ENCODE results near the gene ICAM2.
"Not testable (repeated sequence)": the region's sequence is repeated elsewhere in the genome, so short reads cannot be mapped to it uniquely, and the experiment has no call there.

The ICAM2 gene

DNA sequence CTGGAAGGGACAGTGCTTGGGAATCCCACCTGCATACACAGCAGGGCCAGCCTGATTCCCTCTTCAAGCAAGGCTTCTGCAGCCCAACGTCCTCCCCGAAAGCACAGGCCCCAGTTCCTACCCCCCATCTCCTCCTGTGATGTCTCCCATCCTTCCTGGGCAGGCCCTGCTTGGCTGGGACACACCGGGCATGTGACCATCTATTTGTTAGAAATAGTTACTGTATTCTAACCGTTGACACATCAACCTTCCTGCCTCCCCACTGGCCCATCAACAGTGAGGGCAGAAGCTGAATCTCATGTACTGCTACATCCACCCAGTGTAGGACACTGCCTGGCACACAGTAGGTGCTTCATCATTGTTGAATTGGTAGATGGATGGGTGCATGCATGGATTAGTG, 11.6 kb downstream of the ICAM2 start:
- no peak for DNase-seq (ENCODE audit: extremely low read depth, low read depth)
- TF ChIP-seq, protein P1, sequence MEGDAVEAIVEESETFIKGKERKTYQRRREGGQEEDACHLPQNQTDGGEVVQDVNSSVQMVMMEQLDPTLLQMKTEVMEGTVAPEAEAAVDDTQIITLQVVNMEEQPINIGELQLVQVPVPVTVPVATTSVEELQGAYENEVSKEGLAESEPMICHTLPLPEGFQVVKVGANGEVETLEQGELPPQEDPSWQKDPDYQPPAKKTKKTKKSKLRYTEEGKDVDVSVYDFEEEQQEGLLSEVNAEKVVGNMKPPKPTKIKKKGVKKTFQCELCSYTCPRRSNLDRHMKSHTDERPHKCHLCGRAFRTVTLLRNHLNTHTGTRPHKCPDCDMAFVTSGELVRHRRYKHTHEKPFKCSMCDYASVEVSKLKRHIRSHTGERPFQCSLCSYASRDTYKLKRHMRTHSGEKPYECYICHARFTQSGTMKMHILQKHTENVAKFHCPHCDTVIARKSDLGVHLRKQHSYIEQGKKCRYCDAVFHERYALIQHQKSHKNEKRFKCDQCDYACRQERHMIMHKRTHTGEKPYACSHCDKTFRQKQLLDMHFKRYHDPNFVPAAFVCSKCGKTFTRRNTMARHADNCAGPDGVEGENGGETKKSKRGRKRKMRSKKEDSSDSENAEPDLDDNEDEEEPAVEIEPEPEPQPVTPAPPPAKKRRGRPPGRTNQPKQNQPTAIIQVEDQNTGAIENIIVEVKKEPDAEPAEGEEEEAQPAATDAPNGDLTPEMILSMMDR (IDR thresholded peaks at IDR 0.05; ENCODE audit: low read depth, low read length): no peak

DNA sequence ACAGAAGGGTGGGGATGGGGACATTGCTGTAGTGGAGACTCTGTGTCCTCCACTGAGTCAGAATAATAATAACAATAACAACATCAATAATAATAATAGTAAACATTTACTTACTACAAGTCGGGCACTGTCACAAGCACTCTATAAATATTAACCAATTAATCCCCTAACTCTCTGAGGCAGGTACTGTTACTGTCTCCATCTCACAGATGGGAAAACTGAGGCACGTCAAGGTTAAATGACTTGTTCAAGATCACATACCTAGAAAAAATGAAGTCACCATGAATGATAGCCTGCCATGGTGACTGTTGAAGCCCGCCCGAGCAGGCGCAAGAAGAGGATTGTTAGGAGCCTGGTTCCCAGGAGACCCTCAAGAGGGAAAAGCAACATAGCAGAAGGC, 12.1 kb downstream of the ICAM2 start:
- TF ChIP-seq, protein P1 (IDR thresholded peaks at IDR 0.05; ENCODE audit: low read depth, low read length): no peak
- DNase-seq (ENCODE audit: extremely low read depth, low read depth): no peak

DNA sequence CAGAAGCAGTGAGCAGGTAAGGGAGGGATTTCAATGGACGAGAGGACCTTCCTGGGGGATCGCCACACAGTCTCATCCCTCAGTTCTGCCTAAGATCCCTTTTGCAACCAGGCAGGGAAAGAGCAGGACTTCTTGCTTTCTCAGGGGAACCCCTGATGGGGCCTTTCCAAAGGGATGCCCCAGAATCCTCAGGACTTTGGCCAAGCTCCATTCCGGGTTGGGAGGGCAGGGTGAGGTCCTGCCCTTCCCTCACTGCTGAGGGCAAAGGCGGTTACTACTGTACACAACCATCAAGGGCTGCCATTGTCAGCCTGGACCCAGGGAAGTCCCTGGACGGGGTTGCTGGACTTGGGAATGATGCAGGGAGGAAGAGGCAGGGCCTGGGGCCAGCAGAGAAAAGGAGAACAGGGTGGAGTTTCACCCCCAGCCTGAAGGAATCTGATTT, 12.6 kb downstream of the ICAM2 start:
- TF ChIP-seq, protein P1 (IDR thresholded peaks at IDR 0.05; ENCODE audit: low read depth, low read length): no peak
- no peak for DNase-seq (ENCODE audit: extremely low read depth, low read depth)

DNA sequence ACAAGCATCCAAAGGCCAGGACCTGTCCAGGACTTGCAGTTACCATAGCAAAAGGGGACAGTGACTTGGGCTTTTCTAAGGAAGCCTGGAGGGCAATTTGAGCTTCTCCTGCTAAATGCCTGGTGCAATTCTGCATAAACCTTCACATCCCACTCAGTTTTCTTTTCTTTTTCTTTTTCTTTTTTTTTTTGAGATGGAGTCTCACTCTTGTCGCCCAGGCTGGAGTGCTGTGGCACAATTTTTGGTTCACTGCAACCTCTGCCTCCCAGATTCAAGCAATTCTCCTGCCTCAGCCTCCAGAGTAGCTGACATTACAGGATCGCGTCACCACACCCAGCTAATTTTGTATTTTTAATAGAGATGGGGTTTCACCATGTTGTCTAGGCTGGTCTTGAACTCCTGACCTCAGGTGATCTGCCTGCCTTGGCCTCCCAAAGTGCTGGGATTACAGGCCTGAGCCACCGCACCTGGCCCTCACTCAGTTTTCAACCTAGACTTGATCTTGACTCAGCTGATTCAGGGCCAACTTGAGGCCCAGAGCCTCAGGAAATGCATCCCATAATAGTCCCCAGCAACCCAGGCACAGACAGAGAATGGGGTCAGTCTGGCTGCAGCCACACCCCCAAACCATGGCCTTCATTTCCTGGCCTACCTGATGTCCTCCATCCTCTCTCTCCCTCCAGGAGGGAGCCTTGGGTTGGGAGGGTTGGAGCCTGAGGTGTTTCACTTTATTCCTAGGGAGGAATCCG, 13.2 kb downstream of the ICAM2 start:
- DNase-seq (ENCODE audit: extremely low read depth, low read depth): not testable (repeated sequence)

DNA sequence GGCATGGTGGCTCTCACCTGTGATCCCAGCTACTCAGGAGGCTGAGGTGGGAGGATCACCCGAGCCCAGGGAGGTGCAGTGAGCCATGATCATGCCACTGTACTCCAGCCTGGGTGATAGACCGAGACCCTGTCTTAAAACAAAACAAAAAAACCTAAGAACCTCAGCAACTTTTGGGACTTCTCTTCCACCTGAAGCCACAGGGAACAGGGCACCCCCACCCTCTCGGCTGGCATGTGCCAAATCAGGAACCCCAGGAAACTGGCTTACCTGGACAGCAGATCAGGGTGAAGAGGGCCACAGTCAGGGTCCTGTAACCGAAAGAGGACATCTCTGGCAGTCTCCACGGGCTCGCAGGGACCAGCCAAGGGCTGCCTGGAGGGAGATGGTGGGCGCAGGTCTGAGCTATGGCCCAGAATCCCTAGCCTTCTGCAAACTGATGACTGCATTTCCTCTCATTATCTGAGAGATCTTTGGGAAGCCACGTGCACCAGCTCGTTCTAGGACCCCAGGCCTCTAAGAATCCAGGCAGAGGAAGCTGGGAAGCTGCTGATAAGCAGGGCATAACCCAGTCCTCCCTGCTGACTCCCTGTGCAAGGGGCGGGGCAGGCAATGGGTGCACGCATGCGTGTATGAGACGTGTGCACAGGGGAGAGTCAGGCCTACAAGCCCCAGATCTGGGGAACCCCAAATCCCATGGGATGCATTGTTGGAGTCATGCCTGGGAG, 13.9 kb downstream of the ICAM2 start:
- DNase-seq (ENCODE audit: extremely low read depth, low read depth): no peak
- TF ChIP-seq, protein P1 (IDR thresholded peaks at IDR 0.05; ENCODE audit: low read depth, low read length): no peak

DNA sequence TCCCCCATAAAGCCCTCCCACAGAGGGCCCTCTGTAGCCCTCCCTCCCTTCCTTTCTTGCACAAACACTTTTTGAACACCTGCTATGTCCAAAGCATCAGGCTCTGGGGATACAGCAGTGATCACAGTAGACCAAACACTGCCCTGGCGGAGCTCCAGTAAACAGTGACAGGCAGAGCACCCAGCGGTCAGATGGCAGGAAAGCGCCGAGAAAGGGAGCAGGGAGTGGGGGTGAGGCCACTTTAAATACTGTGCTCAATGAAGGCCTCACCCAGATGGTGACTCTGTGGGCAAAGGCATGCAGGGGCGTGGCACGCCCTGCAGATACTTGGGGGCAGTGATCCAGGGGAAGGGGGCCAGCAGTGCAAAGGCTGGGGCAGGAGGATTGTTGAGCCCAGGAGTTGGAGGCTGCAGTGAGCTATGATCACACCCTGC, 14.7 kb downstream of the ICAM2 start:
- no peak for DNase-seq (ENCODE audit: extremely low read depth, low read depth)
- TF ChIP-seq, protein P1 (IDR thresholded peaks at IDR 0.05; ENCODE audit: low read depth, low read length): no peak

DNA sequence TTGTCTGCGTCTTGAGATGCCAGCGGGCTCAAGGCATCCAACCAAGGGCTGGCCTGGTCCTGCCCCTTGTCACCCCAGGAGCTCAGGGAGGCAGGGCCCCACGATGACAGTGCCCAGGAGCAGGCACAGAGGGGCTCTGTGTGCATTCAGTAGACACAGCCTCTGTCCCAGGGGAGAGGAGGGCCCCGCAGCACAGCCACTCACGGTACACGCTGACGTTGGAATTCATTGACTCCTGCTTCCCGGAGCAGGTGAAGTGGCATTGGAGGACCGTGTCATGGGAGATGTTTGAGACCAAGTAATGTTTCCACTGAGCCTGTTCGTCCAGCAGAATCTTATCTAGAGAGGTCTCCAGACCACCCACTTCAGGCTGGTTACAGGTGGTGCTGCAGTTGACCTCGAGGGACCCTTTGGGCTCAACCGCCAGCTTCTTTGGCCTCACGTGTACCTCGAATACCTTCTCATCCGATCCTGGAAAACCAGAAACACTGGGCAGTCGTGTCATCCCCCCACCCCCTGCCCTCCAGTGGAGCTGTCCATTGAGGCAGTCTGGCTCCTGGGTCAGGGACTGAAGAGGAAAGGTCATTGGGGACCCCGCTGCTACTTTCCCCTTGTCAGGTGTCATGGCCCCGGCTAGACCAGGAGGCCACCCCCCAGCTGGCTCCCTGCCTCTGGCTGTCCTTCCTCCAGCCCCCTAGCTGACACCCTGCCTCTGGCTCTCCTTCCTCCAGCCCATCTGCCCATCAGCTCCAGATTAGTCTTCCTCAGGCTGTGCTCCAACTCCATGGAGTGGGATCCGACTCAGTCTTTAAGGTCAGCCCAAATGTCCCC, 15.3 kb downstream of the ICAM2 start:
- TF ChIP-seq, protein P1 (IDR thresholded peaks at IDR 0.05; ENCODE audit: low read depth, low read length): no peak
- DNase-seq (ENCODE audit: extremely low read depth, low read depth): no peak

All from AG09319 (cell line).